ENCODE measurements around the gene ACTN3. TPM values are rescaled to one million over a fixed set of nuclear protein-coding genes. Genes with fewer than 3 reads are reported as not detected.

Gene ACTN3
- total RNA-seq (2022; extraction: Qiagen RNA extraction; ENCODE audit: low read depth): 0.02 to 0.08 TPM (median 0.05 TPM) in 3 of 5 replicates, not detected in the others

DNA sequence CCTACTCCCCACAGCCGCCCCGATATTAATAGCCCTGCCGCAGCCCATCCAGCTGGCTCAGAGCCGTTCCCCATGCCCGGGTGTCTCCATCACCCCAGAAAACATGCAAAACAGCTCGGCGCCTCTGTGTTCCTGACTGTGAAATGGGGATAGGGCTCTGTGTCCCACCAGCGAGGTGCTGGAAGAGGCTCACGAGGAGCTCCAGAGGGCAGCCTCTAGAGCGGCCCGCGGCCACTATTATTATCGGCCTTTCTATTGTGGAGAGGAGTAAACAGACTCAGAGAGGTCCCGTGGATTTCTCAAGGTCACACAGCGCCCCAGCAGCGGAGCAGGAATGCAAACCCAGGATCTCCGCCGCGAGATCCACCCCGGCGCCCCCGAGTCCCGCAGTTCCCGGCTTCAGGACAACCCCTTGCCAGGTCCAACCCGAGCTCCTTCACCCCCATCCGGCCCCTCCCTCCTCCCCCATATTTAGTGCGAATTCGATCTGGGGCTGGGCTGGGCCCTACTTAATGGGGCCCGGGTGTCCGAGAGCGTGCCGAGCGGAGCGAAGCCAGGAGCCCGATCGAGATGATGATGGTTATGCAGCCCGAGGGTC lies at the start of gene ACTN3:
TSS of gene ACTN3 (plus strand) at position 536 of the 598 bp plus-strand sequence. CDS start at position 571, 35 bp downstream.

GRCh38 chr11:66510271-66510989 lies 36.3 kb upstream of the ACTN3 start, which contains the start of gene BBS1:
BBS1 (plus strand) TSS chr11:66510635; CDS start chr11:66510660, 25 bp downstream.

GRCh38 chr11:66545701-66546367 lies 869 bp upstream of the ACTN3 start, which contains the start of gene ZDHHC24:
ZDHHC24 (minus strand) TSS chr11:66546048; CDS start chr11:66546003, 45 bp downstream.

GRCh38 chr11:66568124-66568916 lies 21.6 kb downstream of the ACTN3 start, which contains the start of gene CTSF:
CTSF (minus strand) TSS chr11:66568606; CDS start chr11:66568486, 120 bp downstream.

DNA sequence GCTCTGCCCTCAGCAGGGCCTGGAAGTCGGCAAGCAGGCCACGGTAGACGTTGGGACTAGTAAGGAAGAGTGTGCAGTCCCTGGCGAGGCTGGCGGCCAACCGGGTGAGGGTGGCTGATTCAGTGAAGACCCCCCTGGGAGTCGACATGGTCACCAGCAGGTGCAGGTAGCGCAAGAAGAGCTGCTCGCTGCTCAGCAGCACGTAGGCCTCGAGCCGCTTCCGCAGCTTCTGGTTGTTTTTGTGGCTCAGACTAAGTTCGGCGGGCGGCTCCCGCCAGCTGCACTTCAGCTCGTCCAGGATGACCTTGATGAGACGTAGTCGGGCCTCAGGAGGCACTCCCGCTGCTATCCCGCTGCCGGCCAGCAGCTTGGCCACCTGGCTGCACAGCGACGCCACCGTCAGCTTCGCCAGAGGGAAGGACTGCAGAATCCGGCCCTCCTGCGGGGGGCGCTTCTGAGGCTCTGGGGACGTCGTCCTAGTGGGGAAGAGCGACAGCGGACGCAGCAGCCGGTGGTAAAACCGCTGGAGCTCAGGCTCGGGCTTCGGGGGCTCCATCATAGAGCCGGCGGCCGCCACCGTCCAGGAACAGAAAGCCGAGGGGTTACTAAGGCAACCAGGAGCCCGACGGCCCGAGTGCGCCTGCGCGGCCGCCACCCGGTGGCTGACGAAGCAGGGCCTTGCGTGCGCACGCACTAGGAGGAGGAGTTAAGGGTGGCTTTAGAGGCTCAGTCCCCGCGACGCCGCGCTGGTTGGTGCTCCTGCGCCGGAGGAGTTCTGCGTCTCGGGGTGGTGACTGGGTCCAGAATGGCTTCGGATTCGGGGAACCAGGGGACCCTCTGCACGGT lies 46.0 kb downstream of the ACTN3 start, which contains the start of the genes CCDC87 and CCS:
TSS of gene CCDC87 (minus strand) at position 607 of the 846 bp plus-strand sequence. CDS start at position 559, 48 bp downstream.
TSS of gene CCS (plus strand) at position 729 of the 846 bp plus-strand sequence. CDS start at position 806, 77 bp downstream.

Other genes starting within 250 kb of the ACTN3 start
- not detected in 5 replicates for gene CD248, start 229.9 kb upstream of the ACTN3 start, total RNA-seq (2022; extraction: Qiagen RNA extraction; ENCODE audit: low read depth)
- gene RIN1, start 210.5 kb upstream of the ACTN3 start, total RNA-seq (2022; extraction: Qiagen RNA extraction; ENCODE audit: low read depth): 33.9 to 45.2 TPM (median 38.2 TPM) in 5 replicates
- 81.4 to 99.0 TPM (median 87.3 TPM) in 5 replicates for gene BRMS1, start 201.8 kb upstream of the ACTN3 start, total RNA-seq (2022; extraction: Qiagen RNA extraction; ENCODE audit: low read depth)
- gene B4GAT1, start 199.3 kb upstream of the ACTN3 start, total RNA-seq (2022; extraction: Qiagen RNA extraction; ENCODE audit: low read depth): 14.6 to 19.9 TPM (median 18.2 TPM) in 5 replicates
- 3.4 to 5.7 TPM (median 4.1 TPM) in 5 replicates for gene SLC29A2, start 175.1 kb upstream of the ACTN3 start, total RNA-seq (2022; extraction: Qiagen RNA extraction; ENCODE audit: low read depth)
- gene NPAS4, start 125.9 kb upstream of the ACTN3 start, total RNA-seq (2022; extraction: Qiagen RNA extraction; ENCODE audit: low read depth): not detected in 5 replicates
- gene MRPL11, start 108.1 kb upstream of the ACTN3 start, total RNA-seq (2022; extraction: Qiagen RNA extraction; ENCODE audit: low read depth): 87.4 to 117 TPM (median 111 TPM) in 5 replicates
- 5.0 to 6.4 TPM (median 5.0 TPM) in 5 replicates for gene PELI3, start 80.0 kb upstream of the ACTN3 start, total RNA-seq (2022; extraction: Qiagen RNA extraction; ENCODE audit: low read depth)
- gene DPP3, start 66.5 kb upstream of the ACTN3 start, total RNA-seq (2022; extraction: Qiagen RNA extraction; ENCODE audit: low read depth): 54.9 to 77.2 TPM (median 56.6 TPM) in 5 replicates
- gene BBS1, start 36.3 kb upstream of the ACTN3 start, total RNA-seq (2022; extraction: Qiagen RNA extraction; ENCODE audit: low read depth): 8.7 to 11.2 TPM (median 10.4 TPM) in 5 replicates
- 7.8 to 13.8 TPM (median 12.9 TPM) in 5 replicates for gene ZDHHC24, start 855 bp upstream of the ACTN3 start, total RNA-seq (2022; extraction: Qiagen RNA extraction; ENCODE audit: low read depth)
- 32.4 to 36.0 TPM (median 34.3 TPM) in 5 replicates for gene CTSF, start 21.7 kb downstream of the ACTN3 start, total RNA-seq (2022; extraction: Qiagen RNA extraction; ENCODE audit: low read depth)
- 0.53 to 0.74 TPM (median 0.64 TPM) in 5 replicates for gene CCDC87, start 46.2 kb downstream of the ACTN3 start, total RNA-seq (2022; extraction: Qiagen RNA extraction; ENCODE audit: low read depth)
- 25.0 to 29.3 TPM (median 25.7 TPM) in 5 replicates for gene CCS, start 46.3 kb downstream of the ACTN3 start, total RNA-seq (2022; extraction: Qiagen RNA extraction; ENCODE audit: low read depth)
- 66.4 to 87.4 TPM (median 70.9 TPM) in 5 replicates for gene RBM14, start 69.7 kb downstream of the ACTN3 start, total RNA-seq (2022; extraction: Qiagen RNA extraction; ENCODE audit: low read depth)
- 133 to 153 TPM (median 138 TPM) in 5 replicates for gene RBM4, start 91.8 kb downstream of the ACTN3 start, total RNA-seq (2022; extraction: Qiagen RNA extraction; ENCODE audit: low read depth)
- gene RBM4B, start 131.0 kb downstream of the ACTN3 start, total RNA-seq (2022; extraction: Qiagen RNA extraction; ENCODE audit: low read depth): 17.6 to 24.0 TPM (median 22.7 TPM) in 5 replicates
- gene SPTBN2, start 182.3 kb downstream of the ACTN3 start, total RNA-seq (2022; extraction: Qiagen RNA extraction; ENCODE audit: low read depth): 8.2 to 13.2 TPM (median 9.9 TPM) in 5 replicates

Data from A549 treated with DMSO at 1 μM for 4 hours (cell line).